ENCODE measurements around the gene CFAP47. TPM values are rescaled to one million over a fixed set of nuclear protein-coding genes. Genes with fewer than 3 reads are reported as not detected.

The CFAP47 gene
- total RNA-seq, 1 experiment from 2014 or later: not detected

DNA sequence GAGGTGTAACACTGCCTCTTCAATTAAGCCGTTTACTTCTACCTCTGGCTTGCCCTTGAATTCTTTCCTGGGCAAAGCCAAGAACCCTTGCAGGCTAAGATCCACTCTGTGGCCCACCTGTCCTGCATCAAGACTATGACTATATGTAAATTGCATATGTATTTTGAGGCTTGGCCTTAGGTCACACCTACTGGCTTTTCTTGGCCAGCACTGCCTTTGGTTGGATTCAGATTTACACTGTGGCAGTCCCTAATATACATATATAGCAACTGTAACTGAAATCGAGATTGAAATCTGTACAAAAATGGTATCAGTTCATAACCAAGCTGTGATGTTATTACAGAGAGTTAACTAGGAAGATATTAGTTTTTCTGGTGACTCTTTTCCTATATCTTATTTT is 151.5 kb downstream of the CFAP47 start:
- H3K4me1 Mint-ChIP-seq: no peaks in the 10 kb centered on the region
- H3K36me3 Mint-ChIP-seq: no peaks in the 10 kb centered on the region
- no peak overlapping the region for H3K4me3 Mint-ChIP-seq
- ChIA-PET CTCF (no interaction called here), POLR2A (no interaction called here)
- H3K27me3 Mint-ChIP-seq (ENCODE audit: low read depth): no peaks in the 10 kb centered on the region
- DNase-seq (ENCODE audit: low spot score) (no peak), ATAC-seq (no peak)
- no peak overlapping the region for H3K27ac Mint-ChIP-seq
- H3K9me3 Mint-ChIP-seq: no peaks in the 10 kb centered on the region
- no peak for TF ChIP-seq HMGA2 (CRISPR knock-in tag; IDR thresholded peaks at IDR 0.05)
- TF ChIP-seq NR3C1 (CRISPR knock-in tag; conservative IDR thresholded peaks at IDR 0.05; ENCODE audit: low read depth): no peak
- TF ChIP-seq, protein P1, sequence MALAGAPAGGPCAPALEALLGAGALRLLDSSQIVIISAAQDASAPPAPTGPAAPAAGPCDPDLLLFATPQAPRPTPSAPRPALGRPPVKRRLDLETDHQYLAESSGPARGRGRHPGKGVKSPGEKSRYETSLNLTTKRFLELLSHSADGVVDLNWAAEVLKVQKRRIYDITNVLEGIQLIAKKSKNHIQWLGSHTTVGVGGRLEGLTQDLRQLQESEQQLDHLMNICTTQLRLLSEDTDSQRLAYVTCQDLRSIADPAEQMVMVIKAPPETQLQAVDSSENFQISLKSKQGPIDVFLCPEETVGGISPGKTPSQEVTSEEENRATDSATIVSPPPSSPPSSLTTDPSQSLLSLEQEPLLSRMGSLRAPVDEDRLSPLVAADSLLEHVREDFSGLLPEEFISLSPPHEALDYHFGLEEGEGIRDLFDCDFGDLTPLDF (CRISPR knock-in tag; IDR thresholded peaks at IDR 0.05): no peak
- TF ChIP-seq, protein P2, sequence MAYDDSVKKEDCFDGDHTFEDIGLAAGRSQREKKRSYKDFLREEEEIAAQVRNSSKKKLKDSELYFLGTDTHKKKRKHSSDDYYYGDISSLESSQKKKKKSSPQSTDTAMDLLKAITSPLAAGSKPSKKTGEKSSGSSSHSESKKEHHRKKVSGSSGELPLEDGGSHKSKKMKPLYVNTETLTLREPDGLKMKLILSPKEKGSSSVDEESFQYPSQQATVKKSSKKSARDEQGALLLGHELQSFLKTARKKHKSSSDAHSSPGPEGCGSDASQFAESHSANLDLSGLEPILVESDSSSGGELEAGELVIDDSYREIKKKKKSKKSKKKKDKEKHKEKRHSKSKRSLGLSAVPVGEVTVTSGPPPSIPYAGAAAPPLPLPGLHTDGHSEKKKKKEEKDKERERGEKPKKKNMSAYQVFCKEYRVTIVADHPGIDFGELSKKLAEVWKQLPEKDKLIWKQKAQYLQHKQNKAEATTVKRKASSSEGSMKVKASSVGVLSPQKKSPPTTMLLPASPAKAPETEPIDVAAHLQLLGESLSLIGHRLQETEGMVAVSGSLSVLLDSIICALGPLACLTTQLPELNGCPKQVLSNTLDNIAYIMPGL (CRISPR knock-in tag; IDR thresholded peaks at IDR 0.05): no peak
- no peak for TF ChIP-seq FOXK1 (CRISPR knock-in tag; IDR thresholded peaks at IDR 0.05)
- TF ChIP-seq, protein P3, sequence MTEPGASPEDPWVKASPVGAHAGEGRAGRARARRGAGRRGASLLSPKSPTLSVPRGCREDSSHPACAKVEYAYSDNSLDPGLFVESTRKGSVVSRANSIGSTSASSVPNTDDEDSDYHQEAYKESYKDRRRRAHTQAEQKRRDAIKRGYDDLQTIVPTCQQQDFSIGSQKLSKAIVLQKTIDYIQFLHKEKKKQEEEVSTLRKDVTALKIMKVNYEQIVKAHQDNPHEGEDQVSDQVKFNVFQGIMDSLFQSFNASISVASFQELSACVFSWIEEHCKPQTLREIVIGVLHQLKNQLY (CRISPR knock-in tag; IDR thresholded peaks at IDR 0.05): no peak
- no peak for TF ChIP-seq FOXJ3 (CRISPR knock-in tag; IDR thresholded peaks at IDR 0.05; ENCODE audit: borderline replicate concordance)
- no peak for TF ChIP-seq GTF2I (CRISPR knock-in tag; conservative IDR thresholded peaks at IDR 0.05)
- TF ChIP-seq, protein P4, sequence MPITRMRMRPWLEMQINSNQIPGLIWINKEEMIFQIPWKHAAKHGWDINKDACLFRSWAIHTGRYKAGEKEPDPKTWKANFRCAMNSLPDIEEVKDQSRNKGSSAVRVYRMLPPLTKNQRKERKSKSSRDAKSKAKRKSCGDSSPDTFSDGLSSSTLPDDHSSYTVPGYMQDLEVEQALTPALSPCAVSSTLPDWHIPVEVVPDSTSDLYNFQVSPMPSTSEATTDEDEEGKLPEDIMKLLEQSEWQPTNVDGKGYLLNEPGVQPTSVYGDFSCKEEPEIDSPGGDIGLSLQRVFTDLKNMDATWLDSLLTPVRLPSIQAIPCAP (CRISPR knock-in tag; IDR thresholded peaks at IDR 0.05): no peak
- TF ChIP-seq NR1H2 (CRISPR knock-in tag; IDR thresholded peaks at IDR 0.05): no peak
- TF ChIP-seq ZNF263 (CRISPR knock-in tag; IDR thresholded peaks at IDR 0.05; ENCODE audit: low read depth): no peak
- TF ChIP-seq ZNF281 (CRISPR knock-in tag; IDR thresholded peaks at IDR 0.05): no peak
- TF ChIP-seq MYBL2 (CRISPR knock-in tag; IDR thresholded peaks at IDR 0.05): no peak
- TF ChIP-seq, protein P5, sequence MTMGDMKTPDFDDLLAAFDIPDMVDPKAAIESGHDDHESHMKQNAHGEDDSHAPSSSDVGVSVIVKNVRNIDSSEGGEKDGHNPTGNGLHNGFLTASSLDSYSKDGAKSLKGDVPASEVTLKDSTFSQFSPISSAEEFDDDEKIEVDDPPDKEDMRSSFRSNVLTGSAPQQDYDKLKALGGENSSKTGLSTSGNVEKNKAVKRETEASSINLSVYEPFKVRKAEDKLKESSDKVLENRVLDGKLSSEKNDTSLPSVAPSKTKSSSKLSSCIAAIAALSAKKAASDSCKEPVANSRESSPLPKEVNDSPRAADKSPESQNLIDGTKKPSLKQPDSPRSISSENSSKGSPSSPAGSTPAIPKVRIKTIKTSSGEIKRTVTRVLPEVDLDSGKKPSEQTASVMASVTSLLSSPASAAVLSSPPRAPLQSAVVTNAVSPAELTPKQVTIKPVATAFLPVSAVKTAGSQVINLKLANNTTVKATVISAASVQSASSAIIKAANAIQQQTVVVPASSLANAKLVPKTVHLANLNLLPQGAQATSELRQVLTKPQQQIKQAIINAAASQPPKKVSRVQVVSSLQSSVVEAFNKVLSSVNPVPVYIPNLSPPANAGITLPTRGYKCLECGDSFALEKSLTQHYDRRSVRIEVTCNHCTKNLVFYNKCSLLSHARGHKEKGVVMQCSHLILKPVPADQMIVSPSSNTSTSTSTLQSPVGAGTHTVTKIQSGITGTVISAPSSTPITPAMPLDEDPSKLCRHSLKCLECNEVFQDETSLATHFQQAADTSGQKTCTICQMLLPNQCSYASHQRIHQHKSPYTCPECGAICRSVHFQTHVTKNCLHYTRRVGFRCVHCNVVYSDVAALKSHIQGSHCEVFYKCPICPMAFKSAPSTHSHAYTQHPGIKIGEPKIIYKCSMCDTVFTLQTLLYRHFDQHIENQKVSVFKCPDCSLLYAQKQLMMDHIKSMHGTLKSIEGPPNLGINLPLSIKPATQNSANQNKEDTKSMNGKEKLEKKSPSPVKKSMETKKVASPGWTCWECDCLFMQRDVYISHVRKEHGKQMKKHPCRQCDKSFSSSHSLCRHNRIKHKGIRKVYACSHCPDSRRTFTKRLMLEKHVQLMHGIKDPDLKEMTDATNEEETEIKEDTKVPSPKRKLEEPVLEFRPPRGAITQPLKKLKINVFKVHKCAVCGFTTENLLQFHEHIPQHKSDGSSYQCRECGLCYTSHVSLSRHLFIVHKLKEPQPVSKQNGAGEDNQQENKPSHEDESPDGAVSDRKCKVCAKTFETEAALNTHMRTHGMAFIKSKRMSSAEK (CRISPR knock-in tag; IDR thresholded peaks at IDR 0.05; ENCODE audit: borderline replicate concordance): no peak
- TF ChIP-seq FOXP1 (CRISPR knock-in tag; IDR thresholded peaks at IDR 0.05; ENCODE audit: borderline replicate concordance): no peak
- no peak for TF ChIP-seq PRRX2 (CRISPR knock-in tag; IDR thresholded peaks at IDR 0.05)
